ENCODE data around the gene CHKB.

The CHKB gene

GRCh38 chr22:50567721-50568252 is 14.9 kb downstream of the CHKB start:
- no peak for TF ChIP-seq CTCF (IDR thresholded peaks at IDR 0.05; ENCODE audit: control insufficient read depth, extremely low read depth, insufficient read depth)
- DNase-seq (ENCODE audit: low read depth), result no peak
- no peak overlapping the region for H3K4me3 ChIP-seq (ENCODE audit: low read depth, low read length)

GRCh38 chr22:50564289-50564688 is 18.4 kb downstream of the CHKB start:
- TF ChIP-seq CTCF (IDR thresholded peaks at IDR 0.05; ENCODE audit: control insufficient read depth, extremely low read depth, insufficient read depth), result no peak

GRCh38 chr22:50563413-50564160 is 19.1 kb downstream of the CHKB start:
- peak overlapping the region; percentile 57 for H3K4me3 ChIP-seq (ENCODE audit: low read depth, low read length)
- no peak for TF ChIP-seq CTCF (IDR thresholded peaks at IDR 0.05; ENCODE audit: control insufficient read depth, extremely low read depth, insufficient read depth)
- DNase-seq (ENCODE audit: low read depth), result no peak

More at GRCh38 chr22:50564289-50564688, 18.4 kb downstream of the CHKB start:
- H3K4me3 ChIP-seq (ENCODE audit: low read depth, low read length), result no peak overlapping the region
- DNase-seq (ENCODE audit: low read depth), result no peak

- DNase-seq (ENCODE audit: low read depth), result peak; percentile 80
- H3K4me3 ChIP-seq (ENCODE audit: low read depth, low read length), result peak within 1 kb of the TSS; percentile 57
Observed at GRCh38 chr22:50562523-50563412, 19.9 kb downstream of the CHKB start, which contains the start of gene SYCE3. Gene SYCE3 (minus strand): TSS chr22:50562919. CDS start chr22:50556405, 6,514 bp downstream.

GRCh38 chr22:50561401-50562358 is 21.0 kb downstream of the CHKB start:
- H3K4me3 ChIP-seq (ENCODE audit: low read depth, low read length), result no peak overlapping the region
- TF ChIP-seq CTCF (IDR thresholded peaks at IDR 0.05; ENCODE audit: control insufficient read depth, extremely low read depth, insufficient read depth), result no peak
- DNase-seq (ENCODE audit: low read depth), result no peak

More at GRCh38 chr22:50562523-50563412, 19.9 kb downstream of the CHKB start, which contains the start of gene SYCE3:
- peak; percentile 83 for TF ChIP-seq CTCF (IDR thresholded peaks at IDR 0.05; ENCODE audit: control insufficient read depth, extremely low read depth, insufficient read depth)

- DNase-seq (ENCODE audit: low read depth), result no peak
Observed at GRCh38 chr22:50560034-50560433, 22.6 kb downstream of the CHKB start.

More at GRCh38 chr22:50560034-50560433, 22.6 kb downstream of the CHKB start:
- H3K4me3 ChIP-seq (ENCODE audit: low read depth, low read length), result no peak overlapping the region
- no peak for TF ChIP-seq CTCF (IDR thresholded peaks at IDR 0.05; ENCODE audit: control insufficient read depth, extremely low read depth, insufficient read depth)

Measured in LNCaP clone FGC (cell line).